Stimulated activated CD8-positive, alpha-beta memory T cell treated with anti-CD3 and anti-CD28 coated beads, Interleukin-15, amount 100 ng/mL, for 1 hour (primary cell): ENCODE measurements around the gene ATXN7L1.
A peak's percentile ranks its signal among the peaks of the same experiment; 100 is the strongest.

Experiments
- DNase-seq: peaks from one replicate; pipeline ENCODE4 v3.0.0-alpha.2; 2020; ENCODE audit warnings: low read depth

ATXN7L1 gene

GRCh38 chr7:105675934-105676371, 200.4 kb downstream of the ATXN7L1 start:
- DNase-seq, result no peak

- no peak for DNase-seq
These were observed 202.0 kb downstream of the ATXN7L1 start for GRCh38 chr7:105674200-105674920.

- DNase-seq, result no peak
These were observed 202.9 kb downstream of the ATXN7L1 start for GRCh38 chr7:105673367-105674084.

- no peak for DNase-seq
These were observed 203.6 kb downstream of the ATXN7L1 start for GRCh38 chr7:105672801-105673200.

- no peak for DNase-seq
These were observed 210.1 kb downstream of the ATXN7L1 start for GRCh38 chr7:105666324-105666723.

GRCh38 chr7:105665684-105666083, 210.7 kb downstream of the ATXN7L1 start:
- DNase-seq, result no peak

GRCh38 chr7:105664816-105665525, 211.4 kb downstream of the ATXN7L1 start:
- no peak for DNase-seq

- no peak for DNase-seq
These were observed 213.4 kb downstream of the ATXN7L1 start for GRCh38 chr7:105662998-105663397.

GRCh38 chr7:105661625-105662024, 214.8 kb downstream of the ATXN7L1 start:
- DNase-seq, result no peak

- peak; percentile 45 for DNase-seq
These were observed 219.4 kb downstream of the ATXN7L1 start for GRCh38 chr7:105656922-105657521.

- no peak for DNase-seq
These were observed 220.7 kb downstream of the ATXN7L1 start for GRCh38 chr7:105655500-105656380.

- DNase-seq, result no peak
These were observed 221.3 kb downstream of the ATXN7L1 start for GRCh38 chr7:105655067-105655466.

GRCh38 chr7:105654095-105654686, 222.2 kb downstream of the ATXN7L1 start:
- no peak for DNase-seq

GRCh38 chr7:105653441-105654005, 222.9 kb downstream of the ATXN7L1 start:
- DNase-seq, result no peak

GRCh38 chr7:105652359-105652993, 223.9 kb downstream of the ATXN7L1 start:
- peak; percentile 35 for DNase-seq

GRCh38 chr7:105651798-105652197, 224.6 kb downstream of the ATXN7L1 start:
- no peak for DNase-seq

- no peak for DNase-seq
These were observed 225.9 kb downstream of the ATXN7L1 start for GRCh38 chr7:105650382-105650970.

GRCh38 chr7:105649727-105650381, 226.5 kb downstream of the ATXN7L1 start:
- no peak for DNase-seq
